Endothelial cell (in vitro differentiated cells): ENCODE results near the gene KIF26A. TPM values are rescaled to one million over a fixed set of nuclear protein-coding genes. Genes with fewer than 3 reads are reported as not detected.

Experiments used
- DNase-seq: peaks from one replicate; pipeline ENCODE4 v3.0.0; 2021; ENCODE audit warnings: low spot score
- H3K27ac Mint-ChIP-seq: one replicate; pipeline ENCODE4 v1.8.0; 2021; ENCODE audit warnings: mixed read lengths, inconsistent platforms; ENCODE audit not compliant: unreplicated experiment
- H3K27me3 Mint-ChIP-seq: one replicate; pipeline ENCODE4 v1.8.0; 2021; ENCODE audit warnings: mild to moderate bottlenecking, moderate library complexity, mixed read lengths, inconsistent platforms; ENCODE audit not compliant: unreplicated experiment
- H3K36me3 Mint-ChIP-seq: one replicate; pipeline ENCODE4 v1.8.0; 2021; ENCODE audit warnings: mild to moderate bottlenecking, low read depth, mixed read lengths, inconsistent platforms; ENCODE audit not compliant: unreplicated experiment
- H3K4me1 Mint-ChIP-seq: one replicate; pipeline ENCODE4 v1.8.0; 2021; ENCODE audit warnings: mild to moderate bottlenecking, mixed read lengths, inconsistent platforms; ENCODE audit not compliant: unreplicated experiment
- H3K4me3 Mint-ChIP-seq: one replicate; pipeline ENCODE4 v1.8.0; 2021; ENCODE audit warnings: mild to moderate bottlenecking, mixed read lengths, inconsistent platforms; ENCODE audit not compliant: unreplicated experiment
- H3K9me3 Mint-ChIP-seq: one replicate; pipeline ENCODE4 v1.8.0; 2021; ENCODE audit warnings: mixed read lengths, inconsistent platforms; ENCODE audit not compliant: unreplicated experiment
- long read RNA-seq: library from polyadenylated mRNA; unstranded; transcript quantifications from one replicate; pipeline ENCODE4 v2.0.0, GENCODE V29; 2020; ENCODE audit not compliant: unreplicated experiment
- total RNA-seq: library from RNA; stranded (reverse); fragmentation: NEBNext Ultra II Directional; extraction: Animal tissue kit (Norgen Biotek cat#: 25700); gene quantifications from one replicate; pipeline ENCODE4 v1.2.1, GENCODE V29; 2021; ENCODE audit not compliant: unreplicated experiment
- TF ChIP-seq, protein P1 (sequence below): fragments of 200-600 bp; sonication (generic); IDR thresholded peaks from one replicate; pipeline ENCODE4 v1.5.0; 2021; ENCODE audit warnings: antibody characterized with exemption; ENCODE audit not compliant: unreplicated experiment

KIF26A gene
- 96.9 TPM for total RNA-seq
- long read RNA-seq, partial matches to known transcripts, result 1 of 6 reads
- long read RNA-seq, other reads (novel, unspliced or antisense), result 5 of 6 reads

DNA sequence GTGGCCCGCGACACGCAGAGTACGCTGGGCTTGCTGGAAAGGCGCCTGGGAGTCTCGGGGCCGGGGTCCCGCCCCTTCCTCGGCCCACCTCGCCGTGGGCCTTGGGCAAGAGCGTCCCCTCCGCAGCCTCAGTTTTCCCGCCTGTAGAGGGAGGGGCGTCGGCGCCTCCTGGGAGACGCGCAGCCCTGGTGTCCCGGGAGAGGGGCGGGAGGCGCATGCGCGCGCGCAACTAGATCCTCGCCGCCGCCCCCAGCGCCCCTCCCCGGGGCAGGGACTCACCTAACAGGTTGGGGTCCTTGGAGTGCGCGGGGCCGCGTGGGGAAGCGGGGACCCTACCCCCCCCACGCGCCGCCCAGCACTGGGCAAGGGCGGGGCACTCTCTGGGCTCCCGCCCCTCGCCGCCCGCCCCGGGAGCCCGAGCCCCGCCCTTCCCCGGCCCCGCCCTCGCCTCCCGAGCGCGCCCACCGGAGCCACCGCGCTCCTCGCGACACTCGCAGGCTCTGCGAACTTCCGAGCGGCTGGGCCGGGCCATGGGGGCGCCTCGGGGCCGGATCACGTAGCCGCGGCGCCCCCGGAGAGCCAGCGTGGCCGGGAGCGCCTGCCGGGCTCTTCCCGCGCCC lies at the start of gene KIF26A:
TSS of gene KIF26A (plus strand) at position 490 of the 620 bp plus-strand sequence. CDS start 136 bp downstream, outside the sequence.
- DNase-seq, result peak; percentile 71
- TF ChIP-seq, protein P1, sequence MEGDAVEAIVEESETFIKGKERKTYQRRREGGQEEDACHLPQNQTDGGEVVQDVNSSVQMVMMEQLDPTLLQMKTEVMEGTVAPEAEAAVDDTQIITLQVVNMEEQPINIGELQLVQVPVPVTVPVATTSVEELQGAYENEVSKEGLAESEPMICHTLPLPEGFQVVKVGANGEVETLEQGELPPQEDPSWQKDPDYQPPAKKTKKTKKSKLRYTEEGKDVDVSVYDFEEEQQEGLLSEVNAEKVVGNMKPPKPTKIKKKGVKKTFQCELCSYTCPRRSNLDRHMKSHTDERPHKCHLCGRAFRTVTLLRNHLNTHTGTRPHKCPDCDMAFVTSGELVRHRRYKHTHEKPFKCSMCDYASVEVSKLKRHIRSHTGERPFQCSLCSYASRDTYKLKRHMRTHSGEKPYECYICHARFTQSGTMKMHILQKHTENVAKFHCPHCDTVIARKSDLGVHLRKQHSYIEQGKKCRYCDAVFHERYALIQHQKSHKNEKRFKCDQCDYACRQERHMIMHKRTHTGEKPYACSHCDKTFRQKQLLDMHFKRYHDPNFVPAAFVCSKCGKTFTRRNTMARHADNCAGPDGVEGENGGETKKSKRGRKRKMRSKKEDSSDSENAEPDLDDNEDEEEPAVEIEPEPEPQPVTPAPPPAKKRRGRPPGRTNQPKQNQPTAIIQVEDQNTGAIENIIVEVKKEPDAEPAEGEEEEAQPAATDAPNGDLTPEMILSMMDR, result no peak
- peaks cover 2% of the 10 kb centered on the region for H3K36me3 Mint-ChIP-seq
- peak within 1 kb of the TSS; percentile 70 for H3K27ac Mint-ChIP-seq
- H3K27me3 Mint-ChIP-seq, result peaks cover 18% of the 10 kb centered on the region
- H3K4me3 Mint-ChIP-seq, result peak within 1 kb of the TSS; percentile 92
- H3K9me3 Mint-ChIP-seq, result no peaks in the 10 kb centered on the region
- H3K4me1 Mint-ChIP-seq, result peaks cover 12% of the 10 kb centered on the region

DNA sequence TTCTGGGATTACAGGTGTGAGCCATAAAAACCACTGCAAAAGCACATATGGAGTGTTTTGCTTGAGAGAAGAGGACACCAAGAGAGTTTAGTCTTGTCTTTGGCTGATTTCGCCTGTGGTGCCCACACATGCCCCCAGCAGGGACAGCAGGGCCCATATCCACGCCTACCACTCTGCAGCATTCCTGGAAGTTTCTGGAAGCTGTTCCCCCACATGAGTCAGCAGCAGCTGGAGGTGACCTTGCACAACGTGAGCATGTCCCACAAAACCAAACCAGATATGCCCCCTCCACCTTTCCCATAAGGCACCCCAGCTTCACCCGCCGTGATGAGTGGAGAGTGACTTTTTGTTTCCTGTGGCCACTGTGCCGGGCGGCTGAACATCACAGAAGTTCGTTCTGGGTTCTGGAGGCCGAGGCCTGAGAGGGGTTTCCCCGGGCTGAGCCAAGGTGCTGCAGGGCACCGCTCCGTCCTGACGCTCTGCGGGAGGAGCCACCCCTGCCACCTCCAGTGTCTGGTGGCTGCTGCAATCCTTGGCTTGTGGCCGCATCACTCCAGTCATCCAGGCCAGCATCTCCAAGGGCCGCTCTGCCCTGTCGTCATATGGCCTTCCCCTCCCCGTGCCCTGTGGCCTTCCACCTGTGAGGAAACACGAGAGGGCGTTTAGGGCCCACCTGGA lies 48.2 kb upstream of the KIF26A start:
- DNase-seq, result no peak
- no peak overlapping the region for H3K27ac Mint-ChIP-seq
- H3K4me3 Mint-ChIP-seq, result no peak overlapping the region
- H3K4me1 Mint-ChIP-seq, result no peaks in the 10 kb centered on the region
- no peaks in the 10 kb centered on the region for H3K9me3 Mint-ChIP-seq
- TF ChIP-seq, protein P1, result no peak
- H3K36me3 Mint-ChIP-seq, result no peaks in the 10 kb centered on the region
- H3K27me3 Mint-ChIP-seq, result peaks cover 5% of the 10 kb centered on the region

DNA sequence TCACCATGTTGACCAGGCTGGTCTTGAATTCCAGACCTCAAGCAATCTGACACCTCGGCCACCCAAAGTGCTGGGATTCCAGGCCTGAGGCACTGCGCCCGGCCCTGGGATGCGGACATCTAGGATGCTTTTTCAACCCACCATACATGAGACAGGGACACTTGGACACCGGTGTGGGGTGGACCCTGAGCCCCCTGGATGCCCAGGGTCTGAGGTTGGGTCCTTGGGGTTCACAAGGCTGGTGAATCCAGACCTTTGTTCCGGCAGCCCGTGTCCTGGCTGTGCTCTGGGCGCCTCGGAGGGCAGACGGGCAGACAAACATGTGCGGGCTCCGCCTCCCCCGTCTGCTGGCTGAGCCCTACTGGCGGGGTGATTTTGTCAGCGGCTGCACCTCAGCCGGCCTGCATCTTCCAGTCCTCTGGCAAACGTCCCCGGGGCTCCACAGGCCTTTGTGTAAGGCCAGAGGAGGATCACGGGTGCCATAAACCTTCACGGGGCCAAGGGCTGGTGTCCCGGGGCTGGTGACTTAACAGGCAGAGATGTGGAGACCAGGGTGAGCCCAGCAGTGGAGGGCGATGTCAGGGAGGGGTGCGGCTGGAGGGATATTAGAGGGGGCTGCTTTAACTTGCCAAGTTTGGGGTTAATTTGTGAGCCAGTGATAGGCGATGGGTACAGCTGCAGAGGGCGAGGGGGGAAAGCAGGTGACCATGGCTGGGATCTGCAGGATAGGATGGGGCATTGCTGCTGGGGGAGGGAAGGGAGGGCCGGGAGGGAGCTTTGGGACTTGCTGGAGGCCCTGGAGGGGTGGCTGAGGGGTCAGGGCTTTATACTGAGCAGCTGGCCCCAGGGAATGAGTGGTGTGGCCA lies 47.1 kb upstream of the KIF26A start:
- TF ChIP-seq, protein P1, result no peak
- no peaks in the 10 kb centered on the region for H3K9me3 Mint-ChIP-seq
- no peaks in the 10 kb centered on the region for H3K4me1 Mint-ChIP-seq
- no peak overlapping the region for H3K4me3 Mint-ChIP-seq
- no peak overlapping the region for H3K27ac Mint-ChIP-seq
- no peaks in the 10 kb centered on the region for H3K36me3 Mint-ChIP-seq
- peaks cover 5% of the 10 kb centered on the region for H3K27me3 Mint-ChIP-seq
- no peak for DNase-seq

DNA sequence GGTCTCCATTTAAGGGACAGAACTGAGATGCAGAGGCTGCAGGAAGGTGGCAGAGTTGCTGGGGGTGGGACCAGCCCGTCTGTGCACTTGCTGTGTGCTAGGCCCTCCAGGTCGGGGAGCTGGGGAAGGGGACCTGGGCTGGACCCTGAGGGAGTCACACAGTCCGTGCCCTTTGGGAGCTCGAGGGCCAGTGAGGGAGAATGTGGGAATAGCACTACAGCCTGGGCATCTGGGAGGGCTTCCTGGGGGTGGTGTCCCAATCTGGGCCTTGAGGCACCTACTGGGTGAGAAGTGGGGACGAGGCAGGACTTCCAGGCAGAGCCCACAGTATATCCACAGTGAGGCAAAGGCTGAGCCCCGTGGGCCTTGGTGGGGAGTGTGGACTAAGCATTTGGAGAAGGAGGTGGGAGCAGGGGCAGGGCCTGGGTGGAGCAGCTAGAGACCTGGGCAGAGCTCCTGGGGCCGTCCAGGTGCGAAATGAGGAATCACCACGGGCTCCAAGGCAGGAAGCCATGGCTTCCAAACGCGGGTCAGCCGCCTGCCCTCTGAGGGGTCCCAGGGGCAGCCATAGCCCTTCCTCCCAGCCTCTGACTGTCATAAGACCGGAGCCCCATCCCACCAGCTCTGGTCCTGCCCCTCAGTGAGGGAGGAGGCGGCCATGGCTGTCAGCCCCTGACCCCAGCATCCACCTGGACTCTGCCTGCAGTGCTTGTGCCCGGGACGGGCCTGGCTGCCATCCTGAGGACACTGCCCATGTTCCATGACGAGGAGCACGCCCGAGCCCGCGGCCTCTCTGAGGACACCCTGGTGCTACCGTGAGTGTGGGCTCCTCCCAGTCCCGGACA lies 46.2 kb upstream of the KIF26A start:
- H3K27ac Mint-ChIP-seq, result no peak overlapping the region
- H3K9me3 Mint-ChIP-seq, result no peaks in the 10 kb centered on the region
- H3K4me1 Mint-ChIP-seq, result no peaks in the 10 kb centered on the region
- H3K27me3 Mint-ChIP-seq, result peaks cover 5% of the 10 kb centered on the region
- H3K4me3 Mint-ChIP-seq, result no peak overlapping the region
- no peaks in the 10 kb centered on the region for H3K36me3 Mint-ChIP-seq
- no peak for DNase-seq
- TF ChIP-seq, protein P1, result no peak
